Right ventricle myocardium superior (tissue), 1 donor: Measurements from ENCODE around the gene UBTD2. TPM values are rescaled to one million over a fixed set of nuclear protein-coding genes. Genes with fewer than 3 reads are reported as not detected.
"Not testable (repeated sequence)": the region's sequence is repeated elsewhere in the genome, so short reads cannot be mapped to it uniquely, and the experiment has no call there.

Experiments
- ATAC-seq: fragments of 200-7000 bp; cut with Tn5 transposase; one replicate; pipeline ENCODE4 v1.9.1; 2020; ENCODE audit warnings: mild to moderate bottlenecking; ENCODE audit not compliant: poor library complexity
- DNase-seq: peaks from one replicate; pipeline ENCODE4 v3.0.0-alpha.2; 2020
- intact Hi-C: fragments of 100-400 bp; cut with DNase I; formaldehyde crosslinking; loops from one replicate; pipeline ENCODE4 v1.11.2; 2022
- long read RNA-seq: library from polyadenylated mRNA; unstranded; transcript quantifications from one replicate; pipeline ENCODE4 v2.0.0, GENCODE V29; 2021
- total RNA-seq: library from RNA; stranded (reverse); fragmentation: NEBNext Ultra II Directional; extraction: Animal tissue kit (Norgen Biotek cat#: 25700); gene quantifications from one replicate; pipeline ENCODE4 v1.2.1, GENCODE V29; 2021
- donor health status: DM: no; HTN: yes; CAD: no; lungs with severe emphysema.

Gene UBTD2
- 8.6 TPM for total RNA-seq
- long read RNA-seq, transcript UBTD2-201 (3 exons, 3,301 nt), result major isoform, 24 of 27 reads
- long read RNA-seq, partial matches to known transcripts, result 1 of 27 reads
- long read RNA-seq, other reads (novel, unspliced or antisense), result 2 of 27 reads

- intact Hi-C loops, result no loop called here
- peak; percentile 86 for ATAC-seq
- peak; percentile 92 for DNase-seq
Observed at GRCh38 chr5:172283020-172283861, at the start of gene UBTD2. Gene UBTD2 (minus strand): TSS chr5:172283764. CDS start chr5:172283665, 99 bp downstream.

DNA sequence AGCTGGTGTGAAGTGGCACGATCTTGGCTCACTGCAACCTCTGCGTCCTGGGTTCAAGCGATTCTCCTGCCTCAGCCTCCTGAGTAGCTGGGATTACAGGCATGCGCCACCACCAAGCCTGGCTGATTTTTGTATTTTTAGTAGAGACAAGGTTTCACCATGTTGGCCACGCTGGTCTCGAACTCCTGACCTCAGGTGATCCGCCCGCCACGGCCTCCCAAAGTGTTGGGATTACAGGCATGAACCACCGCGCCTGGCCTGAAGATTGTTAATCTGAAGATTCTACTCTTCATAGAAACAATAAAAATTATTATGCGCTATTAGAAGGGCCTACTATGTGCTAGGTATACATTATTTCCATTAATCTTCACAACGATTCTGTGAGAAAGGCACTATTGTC lies 43.3 kb upstream of the UBTD2 start:
- ATAC-seq, intact Hi-C loops, DNase-seq: not testable (repeated sequence)

DNA sequence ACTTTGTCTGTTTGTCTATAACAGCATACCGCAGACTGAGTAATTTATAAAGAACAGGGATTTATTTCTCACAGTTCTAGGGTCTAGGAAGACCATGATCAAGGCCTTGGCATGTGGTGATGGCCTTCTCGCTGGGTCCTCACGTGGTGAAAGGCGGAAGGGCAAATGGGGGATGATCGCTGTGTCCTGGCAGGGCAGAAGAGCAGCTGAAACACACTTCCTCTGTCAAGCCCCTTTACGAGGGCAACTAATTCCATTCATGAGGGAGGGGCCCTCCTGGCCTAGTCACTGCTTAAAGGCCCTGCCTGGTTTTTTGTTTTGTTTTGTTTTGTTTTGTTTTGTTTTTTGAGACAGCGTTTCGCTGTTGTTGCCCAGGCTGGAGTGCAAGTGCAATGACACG lies 41.9 kb upstream of the UBTD2 start:
- DNase-seq (no peak), ATAC-seq (no peak)
- intact Hi-C loops, result no loop called here

GRCh38 chr5:172322028-172322965 lies 38.7 kb upstream of the UBTD2 start:
- intact Hi-C loops, result no loop called here
- DNase-seq (no peak), ATAC-seq (no peak)

- intact Hi-C loops, result no loop called here
- DNase-seq, result no peak
- no peak for ATAC-seq
Observed at GRCh38 chr5:172321593-172321992, 38.0 kb upstream of the UBTD2 start.

DNA sequence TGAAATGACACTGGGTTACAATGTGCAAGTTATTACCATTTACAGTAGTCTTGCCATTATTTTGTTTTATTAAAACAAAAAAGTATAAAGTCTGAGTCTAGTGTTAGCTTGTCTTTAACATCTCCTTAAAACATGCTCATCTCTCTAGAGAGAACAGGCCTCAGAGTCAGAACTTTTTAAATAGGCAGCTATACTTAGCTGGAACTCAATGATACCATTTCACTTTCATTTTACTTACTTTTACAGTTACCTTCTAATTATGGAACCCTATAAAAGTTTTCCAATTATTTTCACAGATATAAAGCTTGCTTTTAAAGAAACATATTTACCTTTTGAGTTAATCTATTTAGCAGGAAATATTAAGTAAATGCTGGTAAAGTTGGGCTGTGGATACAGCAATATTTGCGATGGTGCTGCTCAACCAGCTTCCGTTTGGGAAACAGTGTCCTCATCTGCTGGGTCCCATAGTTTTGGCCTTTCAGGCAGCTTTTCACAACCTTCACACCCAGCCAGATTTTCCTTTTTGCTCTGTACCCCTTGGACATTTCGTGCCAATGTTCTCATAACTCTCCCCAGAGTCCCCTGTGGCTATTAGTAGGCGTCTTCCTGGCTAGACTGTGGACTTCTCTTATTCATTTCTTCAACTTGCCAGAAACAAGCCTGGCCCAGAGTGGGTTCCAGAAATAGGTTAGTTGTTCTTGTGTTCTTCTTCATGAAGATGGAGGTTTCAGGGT lies 36.3 kb upstream of the UBTD2 start:
- intact Hi-C loops, result no loop called here
- no peak for DNase-seq
- ATAC-seq, result peak; percentile 39

GRCh38 chr5:172315587-172316493 lies 32.3 kb upstream of the UBTD2 start:
- DNase-seq (no peak), ATAC-seq (no peak)
- intact Hi-C loops, result no loop called here

DNA sequence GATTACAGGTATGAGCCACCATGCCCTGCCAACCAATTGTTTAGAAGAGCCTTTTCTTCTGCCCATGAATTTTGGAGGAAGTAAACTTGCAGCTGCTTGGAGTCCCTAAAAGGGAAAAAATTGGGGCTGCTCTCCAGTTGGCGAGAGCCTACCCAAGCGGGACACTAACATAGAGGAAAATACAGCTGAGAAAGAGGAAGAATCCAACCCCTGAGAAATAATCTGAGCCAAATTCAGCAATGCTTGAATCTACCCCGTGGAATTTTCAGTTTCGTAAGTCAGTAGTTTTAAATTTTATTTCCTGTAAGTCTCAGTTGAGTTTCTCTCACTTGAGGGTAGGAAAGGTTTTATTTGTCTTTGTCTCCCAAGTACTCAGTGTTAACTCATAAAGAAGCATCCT lies 30.4 kb upstream of the UBTD2 start:
- intact Hi-C loops, result no loop called here

DNA sequence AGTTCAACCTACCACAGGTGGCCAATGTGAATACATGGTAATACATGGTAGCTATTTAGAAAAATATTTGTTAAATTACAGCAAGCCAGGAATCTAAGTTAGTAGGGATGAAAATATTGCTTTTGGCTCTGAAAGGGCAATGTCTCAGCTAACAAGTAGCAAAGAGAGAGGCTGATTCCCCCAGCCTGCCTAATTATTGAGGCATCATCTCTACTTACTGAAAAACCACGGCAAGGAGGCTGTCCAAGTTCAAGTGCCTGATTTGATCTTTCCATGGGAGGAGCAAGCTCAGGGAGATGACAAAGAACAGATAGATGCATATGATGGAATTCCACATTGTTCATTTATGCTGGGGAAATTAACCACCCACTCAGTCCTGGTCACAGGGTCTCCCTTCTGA lies 28.7 kb upstream of the UBTD2 start:
- ATAC-seq, result no peak
- intact Hi-C loops, result no loop called here

More for the DNA sequence above, 30.4 kb upstream of the UBTD2 start:
- no peak for ATAC-seq
- no peak for DNase-seq

DNA sequence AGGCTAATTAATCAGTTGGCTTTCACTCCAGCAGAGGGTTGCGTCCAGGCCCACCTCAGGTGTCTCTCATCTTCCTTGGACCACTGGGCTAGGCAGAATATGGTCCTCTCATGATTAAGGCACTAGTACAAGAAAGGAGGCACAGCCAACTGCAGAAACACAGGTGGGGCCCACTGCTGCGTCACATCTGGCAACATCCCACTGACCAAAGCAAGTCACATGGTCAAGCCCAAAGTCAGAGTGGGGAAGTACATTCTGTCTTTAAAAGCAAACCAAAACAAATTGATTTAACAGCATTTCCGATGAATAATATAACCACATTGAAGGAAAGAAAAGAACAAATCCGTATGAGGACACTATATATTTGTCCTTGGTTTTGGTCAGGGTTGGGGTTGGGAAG lies 28.0 kb upstream of the UBTD2 start:
- intact Hi-C loops, result no loop called here
- ATAC-seq (no peak), DNase-seq (no peak)

More for the DNA sequence above, 28.7 kb upstream of the UBTD2 start:
- no peak for DNase-seq

DNA sequence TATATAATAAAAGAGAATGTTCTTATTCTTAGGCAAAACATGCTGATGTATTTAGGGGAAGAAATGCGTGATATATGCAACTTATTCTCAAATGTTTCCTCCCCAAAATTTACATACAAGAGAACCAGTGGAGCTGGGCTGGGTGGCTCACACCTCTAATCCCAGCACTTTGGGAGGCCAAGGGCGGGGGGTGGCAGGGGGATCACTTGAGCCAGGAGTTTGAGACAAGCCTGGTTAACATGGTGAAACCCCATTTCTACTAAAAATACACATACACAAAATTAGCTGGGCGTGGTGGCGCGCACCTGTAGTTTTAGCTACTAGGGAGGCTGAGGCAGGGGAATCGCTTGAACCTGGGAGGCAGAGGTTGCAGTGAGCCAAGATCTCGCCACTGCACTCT lies 27.5 kb upstream of the UBTD2 start:
- no peak for DNase-seq
- intact Hi-C loops, result no loop called here
- ATAC-seq, result no peak

- intact Hi-C loops, result no loop called here
- ATAC-seq (no peak), DNase-seq (no peak)
Observed at GRCh38 chr5:172305380-172305779, 21.8 kb upstream of the UBTD2 start.

GRCh38 chr5:172303572-172304335 lies 20.2 kb upstream of the UBTD2 start:
- no peak for ATAC-seq
- intact Hi-C loops, result no loop called here
- DNase-seq, result no peak

- intact Hi-C loops, result no loop called here
- no peak for ATAC-seq
- DNase-seq, result no peak
Observed at GRCh38 chr5:172303162-172303561, 19.6 kb upstream of the UBTD2 start.

GRCh38 chr5:172302047-172302710 lies 18.6 kb upstream of the UBTD2 start:
- DNase-seq, result no peak
- ATAC-seq, result no peak
- intact Hi-C loops, result no loop called here

- DNase-seq, result no peak
- ATAC-seq, result no peak
- intact Hi-C loops, result no loop called here
Observed at GRCh38 chr5:172299916-172300439, 16.4 kb upstream of the UBTD2 start.
